SU-DHL-6 (cell line): ENCODE measurements around the gene GRIK4.

Source experiments
- H2AFZ ChIP-seq: fragments of 200-600 bp; sonication (generic); 2 replicates; pipeline ENCODE4 v1.6.1; 2014; ENCODE audit warnings: low read depth, mild to moderate bottlenecking, moderate library complexity, mixed read lengths, antibody characterized with exemption, low read length; ENCODE audit not compliant: severe bottlenecking
- H3F3A ChIP-seq: fragments of 200-600 bp; shearing (Covaris generic); 2 replicates; pipeline ENCODE4 v1.6.0; 2016; ENCODE audit warnings: antibody characterized with exemption, mild to moderate bottlenecking; ENCODE audit not compliant: insufficient read depth
- H3K27ac ChIP-seq: fragments of 200-600 bp; sonication (generic); 2 replicates; pipeline ENCODE4 v1.5.1; 2016; ENCODE audit warnings: low read depth, mild to moderate bottlenecking, low read length, moderate library complexity, mixed read lengths
- H3K27me3 ChIP-seq: fragments of 200-600 bp; sonication (generic), shearing (Covaris generic); 2 replicates; pipeline ENCODE4 v1.6.0; 2014; ENCODE audit warnings: mild to moderate bottlenecking, low read length
- H3K36me3 ChIP-seq: fragments of 200-600 bp; sonication (generic); 2 replicates; pipeline ENCODE4 v1.6.1; 2014; ENCODE audit warnings: mild to moderate bottlenecking, low read length, mixed read lengths
- H3K4me2 ChIP-seq: fragments of 300-600, 200-600 bp; shearing (Covaris generic), sonication (generic); 2 replicates; pipeline ENCODE4 v1.6.0; 2014; ENCODE audit warnings: low read length, low read depth, mild to moderate bottlenecking; ENCODE audit not compliant: poor library complexity, severe bottlenecking
- H3K4me3 ChIP-seq: fragments of 200-600 bp; sonication (generic); 2 replicates; pipeline ENCODE4 v1.5.1; 2014; ENCODE audit warnings: antibody characterized with exemption, low read length, mild to moderate bottlenecking, mixed read lengths; ENCODE audit not compliant: insufficient read depth, poor library complexity, severe bottlenecking
- H3K79me2 ChIP-seq: fragments of 200-600 bp; sonication (generic); 2 replicates; pipeline ENCODE4 v1.6.1; 2014; ENCODE audit warnings: mild to moderate bottlenecking, low read length, moderate library complexity; ENCODE audit not compliant: insufficient read depth
- H3K9ac ChIP-seq: fragments of 200-600 bp; sonication (generic); 2 replicates; pipeline ENCODE4 v1.7.0; 2014; ENCODE audit warnings: mild to moderate bottlenecking, low read length
- H3K9me2 ChIP-seq: fragments of 200-600 bp; sonication (generic); replicated peaks from 2 replicates; pipeline ENCODE4 v1.6.1; 2014; ENCODE audit warnings: low read length; ENCODE audit not compliant: insufficient read depth
- H3K9me3 ChIP-seq: fragments of 200-600 bp; sonication (generic); 2 replicates; pipeline ENCODE4 v1.6.1; 2014; ENCODE audit warnings: low read length, mixed read lengths; ENCODE audit not compliant: insufficient read depth
- H4K20me1 ChIP-seq: fragments of 200-600 bp; sonication (generic); 2 replicates; pipeline ENCODE4 v1.6.1; 2014; ENCODE audit warnings: low read depth, mild to moderate bottlenecking, antibody characterized with exemption, low read length, moderate library complexity, mixed read lengths
- CTCF ChIP-seq: fragments of 200-600 bp; sonication (generic); IDR thresholded peaks from one replicate; pipeline ENCODE4 v1.5.1; 2017; ENCODE audit warnings: antibody characterized with exemption, mild to moderate bottlenecking, low read length, moderate library complexity; ENCODE audit not compliant: insufficient read depth, poor library complexity, severe bottlenecking
- EZH2phosphoT487 ChIP-seq: fragments of 200-600 bp; sonication (generic), shearing (Covaris generic); conservative IDR thresholded peaks from 2 replicates; pipeline ENCODE4 v1.6.1; 2018; ENCODE audit warnings: mild to moderate bottlenecking, antibody characterized with exemption, low read length, moderate library complexity, mixed read lengths

GRIK4 gene

DNA sequence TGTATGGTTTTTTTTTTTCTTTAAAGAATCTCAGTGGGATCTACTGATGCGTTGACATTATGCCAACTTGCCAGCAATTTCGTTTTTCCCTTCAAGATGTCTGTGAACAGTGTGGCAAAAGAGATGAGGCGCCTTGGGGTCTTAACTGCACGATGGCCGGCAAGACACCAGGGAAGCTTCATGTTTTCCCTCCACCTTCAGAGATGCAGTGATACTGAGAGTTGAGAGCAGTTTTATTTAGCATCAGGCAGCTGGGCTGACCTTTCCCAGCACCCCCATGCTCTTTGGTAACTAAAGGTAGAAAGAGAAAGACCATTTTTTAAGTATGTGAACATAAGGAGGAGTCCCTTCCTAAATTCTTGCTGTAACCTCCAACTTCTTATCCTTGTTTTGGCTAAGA is 11.7 kb upstream of the GRIK4 start:
- Histone ChIP-seq H3K27ac (no peak overlapping the region), H3K9me2 (no peaks in the 10 kb centered on the region), H3F3A (no peaks in the 10 kb centered on the region), H3K27me3 (no peaks in the 10 kb centered on the region), H3K79me2 (no peaks in the 10 kb centered on the region), H3K9ac (no peak overlapping the region), H3K4me3 (no peak overlapping the region), H4K20me1 (no peaks in the 10 kb centered on the region), H2AFZ (no peak overlapping the region), H3K4me2 (no peak overlapping the region), H3K36me3 (no peaks in the 10 kb centered on the region), H3K9me3 (no peaks in the 10 kb centered on the region)
- no peak for TF ChIP-seq EZH2phosphoT487
- no peak for TF ChIP-seq CTCF

GRCh38 chr11:120500414-120501071 is 11.0 kb upstream of the GRIK4 start:
- H3K27ac ChIP-seq: no peak overlapping the region
- no peaks in the 10 kb centered on the region for H3K79me2 ChIP-seq
- H3K9me2 ChIP-seq: no peaks in the 10 kb centered on the region
- no peaks in the 10 kb centered on the region for H3K27me3 ChIP-seq
- no peaks in the 10 kb centered on the region for H3K9me3 ChIP-seq
- no peak overlapping the region for H3K9ac ChIP-seq
- no peaks in the 10 kb centered on the region for H3K36me3 ChIP-seq
- no peaks in the 10 kb centered on the region for H4K20me1 ChIP-seq
- H3F3A ChIP-seq: no peaks in the 10 kb centered on the region
- no peak for TF ChIP-seq CTCF
- no peak for TF ChIP-seq EZH2phosphoT487
- no peak overlapping the region for H3K4me3 ChIP-seq
- no peak overlapping the region for H2AFZ ChIP-seq
- no peak overlapping the region for H3K4me2 ChIP-seq

DNA sequence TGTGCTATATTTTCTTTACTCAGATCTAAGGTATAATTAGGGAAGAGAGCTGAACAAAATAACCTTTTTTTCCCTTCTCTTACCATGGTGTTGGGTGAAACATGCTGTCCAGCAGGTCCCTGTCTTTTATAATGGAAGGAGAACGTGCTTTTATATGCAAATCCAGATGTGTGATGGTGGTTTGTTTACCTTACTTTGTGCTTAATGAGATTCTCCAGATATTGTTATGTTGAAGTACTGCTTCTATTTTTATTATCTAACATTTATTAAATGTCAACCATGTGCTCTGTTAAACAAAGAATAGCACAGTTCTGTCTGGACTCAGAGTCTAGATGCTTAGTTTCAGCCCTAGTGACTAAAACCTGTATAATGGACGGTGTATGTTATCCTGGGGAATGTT is 10.1 kb upstream of the GRIK4 start:
- Histone ChIP-seq H3K9ac (no peak overlapping the region), H3K36me3 (no peaks in the 10 kb centered on the region), H3K79me2 (no peaks in the 10 kb centered on the region), H3K4me3 (no peak overlapping the region), H3K27ac (no peak overlapping the region), H3K4me2 (no peak overlapping the region), H2AFZ (no peak overlapping the region), H3K9me2 (no peaks in the 10 kb centered on the region), H3K9me3 (no peaks in the 10 kb centered on the region), H3K27me3 (no peaks in the 10 kb centered on the region), H4K20me1 (no peaks in the 10 kb centered on the region), H3F3A (no peaks in the 10 kb centered on the region)
- TF ChIP-seq CTCF (no peak), EZH2phosphoT487 (no peak)
